ENCODE measurements around the gene PAPLN. TPM values are rescaled to one million over a fixed set of nuclear protein-coding genes. Genes with fewer than 3 reads are reported as not detected.
A peak's percentile ranks its signal among the peaks of the same experiment; 100 is the strongest.

The PAPLN gene
- total and polyA plus RNA-seq, 2 of the 13 experiments (the other 11 are each of a cell fraction or from before 2014, with no cell fraction given): not detected

DNA sequence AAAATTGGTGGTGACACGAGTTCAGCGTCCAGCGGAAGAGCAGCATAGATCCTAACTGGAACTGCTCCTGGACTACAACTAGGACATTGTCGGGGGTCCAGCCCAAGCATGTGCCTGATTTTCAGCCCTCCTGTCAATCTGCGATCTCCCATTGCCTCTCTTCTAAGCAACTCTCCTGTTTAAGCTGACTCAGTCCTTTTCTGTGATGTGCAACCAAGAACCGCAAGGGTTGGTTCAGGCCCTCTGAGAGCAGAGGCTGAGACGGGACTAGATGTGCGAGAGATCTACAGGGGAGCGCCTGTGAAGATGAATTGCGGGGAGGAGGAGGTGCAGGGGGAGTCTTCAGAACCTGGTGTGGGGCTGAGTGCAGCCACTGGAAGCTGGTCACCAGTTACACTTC lies 3.7 kb upstream of the PAPLN start:
- FAIRE-seq (no peak), ATAC-seq (no peak), DNase-seq (ENCODE audit: low spot score) (no peak)
- Histone ChIP-seq H3K79me2 (ENCODE audit: insufficient read depth, low read length) (no peaks in the 10 kb centered on the region), H4K20me1 (ENCODE audit: insufficient read depth, low read length) (no peaks in the 10 kb centered on the region), H3K27me3 (ENCODE audit: control insufficient read depth in 1 of 2, insufficient read depth in 2 of 2, low read length in 2 of 2) (peaks cover 10 to 56% of the 10 kb centered on the region in 2 experiments; a peak in 4 of 5 replicates), H3K9ac (ENCODE audit: insufficient read depth, low read depth, low read length) (no peak overlapping the region), H3K27ac (ENCODE audit: extremely low read length, insufficient read depth, low read length) (no peak overlapping the region), H3K36me3 (replicated peaks in 1 of 2; ENCODE audit: control insufficient read depth in 1 of 2, insufficient read depth in 2 of 2, low read length in 2 of 2) (no peaks in the 10 kb centered on the region), H3K4me1 (ENCODE audit: insufficient read depth, low read length) (peaks cover 39% of the 10 kb centered on the region), H3K4me2 (ENCODE audit: low read depth, low read length) (no peak overlapping the region), H3K4me3 (replicated peaks in 1 of 3; ENCODE audit: insufficient read depth in 1 of 3, low read depth in 2 of 3, low read length in 3 of 3) (no peak overlapping the region), H2AFZ (ENCODE audit: low read length) (no peak overlapping the region), H3K9me3 (ENCODE audit: low read length) (no peaks in the 10 kb centered on the region)
- intact Hi-C loops (cut with micrococcal nuclease; ENCODE audit: unreplicated experiment): loop anchor here (10.0 kb wide), 1 partner anchor 51 kb away; no protein-coding TSS in a partner anchor
- no TSS peak for BruUV-seq (replicated peaks)
- in situ Hi-C loops (cut with HindIII; ENCODE audit: extremely low pct_ligation_motif_present, low pct_unique_long_range_greater_than_20kb): loop anchor here (5.0 kb wide), 2 partner anchors 34 to 239 kb away; no protein-coding TSS in a partner anchor
- WGBS (ENCODE audit: low lambda C conversion rate): 39% methylated on average over 8 of the region's 10 CpGs
- TF ChIP-seq, protein P1, sequence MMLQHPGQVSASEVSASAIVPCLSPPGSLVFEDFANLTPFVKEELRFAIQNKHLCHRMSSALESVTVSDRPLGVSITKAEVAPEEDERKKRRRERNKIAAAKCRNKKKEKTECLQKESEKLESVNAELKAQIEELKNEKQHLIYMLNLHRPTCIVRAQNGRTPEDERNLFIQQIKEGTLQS (CRISPR knock-in tag; IDR thresholded peaks at IDR 0.05): no peak
- TF ChIP-seq ESRRA (CRISPR knock-in tag; IDR thresholded peaks at IDR 0.05; ENCODE audit: low read depth) (no peak), MAFF (IDR thresholded peaks at IDR 0.05; ENCODE audit: low read depth, low read length) (peak; percentile 81), JUN (CRISPR knock-in tag; IDR thresholded peaks at IDR 0.05) (no peak), TCF7L2 (IDR thresholded peaks at IDR 0.05; ENCODE audit: low read depth, low read length) (no peak), RELA (CRISPR knock-in tag; IDR thresholded peaks at IDR 0.05) (no peak), SMAD1 (CRISPR knock-in tag; IDR thresholded peaks at IDR 0.05; ENCODE audit: borderline replicate concordance, low read depth) (no peak), TEAD2 (CRISPR knock-in tag; IDR thresholded peaks at IDR 0.05) (no peak), MAFK (conservative IDR thresholded peaks at IDR 0.05 in 1 of 2, IDR thresholded peaks at IDR 0.05 in 1 of 2; ENCODE audit: low read length in 2 of 2) (peak; percentile 89 to 91), MBNL3 (CRISPR knock-in tag; conservative IDR thresholded peaks at IDR 0.05) (no peak), HDAC6 (IDR thresholded peaks at IDR 0.05; ENCODE audit: low read depth, low read length) (no peak), ZNF749 (CRISPR knock-in tag; IDR thresholded peaks at IDR 0.05; ENCODE audit: borderline replicate concordance) (no peak), TEAD3 (CRISPR knock-in tag; optimal IDR thresholded peaks at IDR 0.05; ENCODE audit: borderline replicate concordance) (no peak)
- TF ChIP-seq, protein P2, sequence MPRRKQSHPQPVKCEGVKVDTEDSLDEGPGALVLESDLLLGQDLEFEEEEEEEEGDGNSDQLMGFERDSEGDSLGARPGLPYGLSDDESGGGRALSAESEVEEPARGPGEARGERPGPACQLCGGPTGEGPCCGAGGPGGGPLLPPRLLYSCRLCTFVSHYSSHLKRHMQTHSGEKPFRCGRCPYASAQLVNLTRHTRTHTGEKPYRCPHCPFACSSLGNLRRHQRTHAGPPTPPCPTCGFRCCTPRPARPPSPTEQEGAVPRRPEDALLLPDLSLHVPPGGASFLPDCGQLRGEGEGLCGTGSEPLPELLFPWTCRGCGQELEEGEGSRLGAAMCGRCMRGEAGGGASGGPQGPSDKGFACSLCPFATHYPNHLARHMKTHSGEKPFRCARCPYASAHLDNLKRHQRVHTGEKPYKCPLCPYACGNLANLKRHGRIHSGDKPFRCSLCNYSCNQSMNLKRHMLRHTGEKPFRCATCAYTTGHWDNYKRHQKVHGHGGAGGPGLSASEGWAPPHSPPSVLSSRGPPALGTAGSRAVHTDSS (CRISPR knock-in tag; conservative IDR thresholded peaks at IDR 0.05): no peak
- TF ChIP-seq, protein P3, sequence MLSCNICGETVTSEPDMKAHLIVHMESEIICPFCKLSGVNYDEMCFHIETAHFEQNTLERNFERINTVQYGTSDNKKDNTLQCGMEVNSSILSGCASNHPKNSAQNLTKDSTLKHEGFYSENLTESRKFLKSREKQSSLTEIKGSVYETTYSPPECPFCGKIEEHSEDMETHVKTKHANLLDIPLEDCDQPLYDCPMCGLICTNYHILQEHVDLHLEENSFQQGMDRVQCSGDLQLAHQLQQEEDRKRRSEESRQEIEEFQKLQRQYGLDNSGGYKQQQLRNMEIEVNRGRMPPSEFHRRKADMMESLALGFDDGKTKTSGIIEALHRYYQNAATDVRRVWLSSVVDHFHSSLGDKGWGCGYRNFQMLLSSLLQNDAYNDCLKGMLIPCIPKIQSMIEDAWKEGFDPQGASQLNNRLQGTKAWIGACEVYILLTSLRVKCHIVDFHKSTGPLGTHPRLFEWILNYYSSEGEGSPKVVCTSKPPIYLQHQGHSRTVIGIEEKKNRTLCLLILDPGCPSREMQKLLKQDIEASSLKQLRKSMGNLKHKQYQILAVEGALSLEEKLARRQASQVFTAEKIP (CRISPR knock-in tag; IDR thresholded peaks at IDR 0.05; ENCODE audit: borderline replicate concordance): no peak
- POLR2A ChIA-PET: interaction anchor here (1.7 to 2.2 kb wide), 3 partner anchors 229 to 239 kb away, joined by 5 to 14 read pairs (median 7); no protein-coding TSS in a partner anchor
- CTCF ChIA-PET (ENCODE audit: low intra/inter-chr PET ratio, low total read pairs): no interaction called here
